Right lung (tissue), 5 donors: ENCODE results near the gene FKBP7. TPM values are rescaled to one million over a fixed set of nuclear protein-coding genes. Genes with fewer than 3 reads are reported as not detected.
"Not testable (repeated sequence)": the region's sequence is repeated elsewhere in the genome, so short reads cannot be mapped to it uniquely, and the experiment has no call there.

ENCODE experiments used
- DNase-seq, 2 donors: peaks; one replicate each; pipeline ENCODE4 v3.0.0-alpha.2; 2013
- polyA plus RNA-seq, 5 donors: library from polyadenylated mRNA; unstranded; fragments of 120-200 nt; gene quantifications; one replicate each; pipeline versions ENCODE4 v1.2.1 to v1.2.3, GENCODE V29; 2013; ENCODE audit warnings: inconsistent platforms in 1 of 5, low replicate concordance in 1 of 5; ENCODE audit not compliant: insufficient read length in 5 of 5, insufficient read depth in 1 of 5

The FKBP7 gene
- polyA plus RNA-seq, 5 donors: 61.7 to 85.0 (median 73.2) TPM

GRCh38 chr2:178499640-178500039, 21.2 kb upstream of the FKBP7 start:
- DNase-seq: no peak

GRCh38 chr2:178498137-178498536, 19.7 kb upstream of the FKBP7 start:
- DNase-seq: no peak

- no peak for DNase-seq
Measured at GRCh38 chr2:178496049-178496448, 17.6 kb upstream of the FKBP7 start.

DNA sequence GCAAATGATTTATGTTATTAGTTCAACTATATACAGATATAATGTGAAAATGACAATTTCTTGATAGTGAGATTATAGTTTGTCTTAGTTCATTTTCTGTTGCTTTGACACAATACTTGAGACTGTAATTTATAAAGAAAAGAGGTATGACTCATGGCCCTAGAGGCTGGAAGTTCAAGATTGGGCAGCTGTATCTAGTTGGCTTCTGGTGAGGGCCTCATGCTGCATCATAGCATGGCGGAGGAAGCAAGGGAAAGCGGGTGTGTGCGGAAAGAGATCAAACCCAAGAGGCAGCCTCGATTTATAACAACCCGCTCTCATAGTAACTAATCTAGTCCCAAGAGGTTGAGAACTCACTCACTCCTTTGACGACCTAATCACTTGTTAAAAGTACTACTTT, 13.2 kb upstream of the FKBP7 start:
- no peak for DNase-seq

GRCh38 chr2:178485356-178485755, 7.0 kb upstream of the FKBP7 start:
- no peak for DNase-seq

DNA sequence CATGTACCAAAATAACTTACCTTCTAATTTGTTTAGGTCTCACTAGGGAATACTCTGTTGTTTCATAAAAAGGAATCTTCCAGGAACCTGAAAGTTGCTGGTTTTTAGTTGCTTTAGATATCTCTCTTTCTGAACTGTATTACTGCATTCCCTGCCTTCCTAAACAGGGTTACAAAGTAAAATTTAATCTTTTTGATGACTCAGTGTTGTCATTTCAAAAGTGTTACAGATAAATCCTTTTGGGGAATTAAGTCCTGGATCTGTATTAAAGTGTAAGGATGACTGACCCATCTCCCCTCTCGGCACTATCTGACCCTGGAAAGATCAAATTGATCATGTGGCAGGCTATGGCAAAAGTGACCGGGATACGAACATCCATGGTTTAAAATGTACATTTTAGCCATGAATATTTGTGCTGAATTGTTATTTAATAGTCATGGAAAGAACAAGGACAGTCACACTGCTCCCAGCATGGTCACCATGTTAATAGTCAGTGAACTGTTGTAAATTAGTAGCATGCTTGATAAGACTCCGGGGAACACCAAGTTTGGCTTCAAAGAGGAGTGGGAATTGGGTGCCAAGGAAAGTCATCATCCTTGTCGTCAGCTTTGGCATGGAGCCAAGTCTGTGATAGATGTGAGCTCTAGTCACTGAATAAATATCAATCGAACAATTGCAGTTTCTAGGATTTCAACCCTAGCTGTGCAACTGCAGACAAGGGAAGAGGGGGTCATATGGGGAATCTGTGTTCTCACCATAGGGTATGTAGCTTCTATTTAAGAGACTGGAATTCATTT, 6.0 kb upstream of the FKBP7 start:
- no peak for DNase-seq

- no peak for DNase-seq
Measured at GRCh38 chr2:178482437-178482836, 4.0 kb upstream of the FKBP7 start.

GRCh38 chr2:178480227-178481181, 2.1 kb upstream of the FKBP7 start, which contains the start of gene PLEKHA3:
Gene PLEKHA3 (plus strand): TSS chr2:178480457. CDS start chr2:178480870, 413 bp downstream.
- peak; percentile 96 to 97 for DNase-seq

GRCh38 chr2:178479758-178480226, 1.4 kb upstream of the FKBP7 start:
- DNase-seq: no peak

- no peak for DNase-seq
Measured at GRCh38 chr2:178479275-178479616, 846 bp upstream of the FKBP7 start.

GRCh38 chr2:178478130-178478438, 316 bp downstream of the FKBP7 start:
- no peak for DNase-seq

GRCh38 chr2:178477443-178478129, 814 bp downstream of the FKBP7 start:
- DNase-seq: no peak

DNA sequence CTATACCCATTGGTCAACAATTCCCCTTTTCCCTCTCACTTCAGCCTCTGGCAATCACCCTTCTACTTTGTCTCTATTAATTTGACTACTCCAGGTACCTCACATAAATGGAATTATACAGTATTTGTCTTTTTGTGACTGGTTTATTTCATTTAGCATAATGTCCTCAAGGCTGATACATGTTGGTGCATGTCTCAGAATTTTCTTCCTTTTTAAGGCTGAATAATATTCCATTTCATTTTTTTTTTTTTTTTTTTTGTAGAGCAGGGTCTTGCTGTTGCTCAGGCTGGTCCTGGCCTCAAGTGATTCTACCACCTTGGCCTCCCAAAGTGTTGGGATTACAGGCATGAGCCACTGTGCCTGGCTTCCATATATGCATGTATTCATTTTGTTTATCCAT, 1.9 kb downstream of the FKBP7 start:
- no peak for DNase-seq

GRCh38 chr2:178474560-178474959, 3.8 kb downstream of the FKBP7 start:
- DNase-seq: no peak

DNA sequence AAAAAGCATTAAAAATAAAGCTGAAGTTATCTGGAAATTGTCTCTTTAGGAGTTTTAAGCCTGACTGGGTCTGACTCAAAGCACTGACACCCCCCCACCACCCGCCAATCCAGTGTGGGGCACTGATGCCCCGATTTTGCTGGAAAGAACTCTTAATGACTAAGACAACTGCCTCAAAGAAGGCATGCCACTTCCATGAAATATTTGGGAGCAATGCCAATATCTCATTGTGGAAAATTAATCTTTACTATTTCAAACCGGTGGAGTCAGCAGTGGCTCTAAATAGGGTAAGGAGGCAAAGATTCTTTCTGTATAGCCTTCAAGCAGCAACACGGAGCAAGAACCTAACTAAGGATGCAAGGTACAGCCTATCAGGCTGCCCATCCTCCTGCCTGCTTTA, 4.5 kb downstream of the FKBP7 start:
- no peak for DNase-seq

DNA sequence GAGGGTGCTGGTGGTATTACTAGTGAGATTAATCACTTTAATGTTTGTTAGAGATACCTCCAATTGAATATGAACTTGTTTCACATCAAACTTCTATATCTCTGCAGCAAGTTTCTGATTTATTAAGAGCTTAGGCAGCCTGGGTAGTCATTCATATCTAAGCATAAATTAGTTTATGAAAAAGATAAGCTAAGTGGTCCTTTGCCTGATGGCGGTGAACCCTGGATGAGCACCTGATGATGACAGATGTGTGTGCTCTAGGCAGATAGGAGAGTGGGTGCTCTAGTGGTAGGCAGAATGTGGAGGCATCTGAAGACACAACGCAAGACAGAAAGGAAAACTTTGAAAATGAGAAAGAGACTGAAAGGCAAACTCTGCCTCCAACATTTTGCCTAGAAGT, 5.0 kb downstream of the FKBP7 start:
- no peak for DNase-seq

GRCh38 chr2:178471313-178471712, 7.1 kb downstream of the FKBP7 start:
- not testable (repeated sequence) for DNase-seq

DNA sequence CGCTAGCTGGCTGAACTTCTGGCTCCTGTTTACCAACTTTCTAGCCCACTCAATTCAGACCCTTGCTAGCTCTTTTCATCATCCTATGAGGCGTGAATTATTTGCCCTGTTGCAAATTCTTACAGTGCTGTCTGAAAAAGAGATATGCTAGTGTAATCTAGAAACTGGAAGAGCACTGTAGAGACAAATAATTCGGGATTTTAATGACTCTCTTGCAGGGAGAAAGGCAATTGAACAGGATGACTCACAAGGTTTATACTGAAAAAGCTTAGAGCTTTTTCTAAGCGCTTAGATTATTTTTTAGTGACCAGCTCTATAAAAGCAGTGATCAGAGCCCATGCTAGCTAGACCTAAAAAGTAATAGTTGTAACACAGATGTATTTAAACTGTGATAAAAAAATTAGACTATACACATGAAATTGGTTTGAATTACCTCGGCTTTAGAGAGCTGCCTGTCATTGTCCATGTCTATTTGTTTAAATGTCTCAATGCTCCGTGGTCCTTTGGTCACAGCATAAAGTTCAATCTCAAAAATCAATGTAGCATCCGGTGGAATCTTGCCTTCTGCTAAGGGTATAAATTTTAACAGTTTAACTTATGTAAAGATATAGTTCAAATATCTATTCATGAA, 9.1 kb downstream of the FKBP7 start:
- DNase-seq: no peak

- no peak for DNase-seq
Measured at GRCh38 chr2:178457390-178457886, 21.0 kb downstream of the FKBP7 start.

DNA sequence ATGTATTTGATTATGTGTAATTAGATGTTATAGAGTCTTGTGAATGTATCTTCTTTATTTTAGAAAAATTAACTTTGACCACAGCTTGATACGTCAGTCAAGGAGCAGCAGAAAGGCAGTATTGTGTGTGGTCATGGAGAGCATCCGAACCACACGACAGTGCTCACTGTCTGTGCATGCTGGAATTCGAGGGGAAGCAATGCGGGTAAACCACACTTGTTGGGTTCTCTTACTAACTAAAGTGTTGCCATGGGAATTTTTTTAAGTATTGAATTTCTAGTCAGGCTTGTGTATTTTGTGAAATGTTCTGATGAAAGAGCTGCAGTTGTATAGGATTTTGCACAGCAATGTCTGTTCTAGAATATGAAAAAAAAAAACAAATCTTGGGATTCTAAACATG, 22.5 kb downstream of the FKBP7 start:
- no peak for DNase-seq

DNA sequence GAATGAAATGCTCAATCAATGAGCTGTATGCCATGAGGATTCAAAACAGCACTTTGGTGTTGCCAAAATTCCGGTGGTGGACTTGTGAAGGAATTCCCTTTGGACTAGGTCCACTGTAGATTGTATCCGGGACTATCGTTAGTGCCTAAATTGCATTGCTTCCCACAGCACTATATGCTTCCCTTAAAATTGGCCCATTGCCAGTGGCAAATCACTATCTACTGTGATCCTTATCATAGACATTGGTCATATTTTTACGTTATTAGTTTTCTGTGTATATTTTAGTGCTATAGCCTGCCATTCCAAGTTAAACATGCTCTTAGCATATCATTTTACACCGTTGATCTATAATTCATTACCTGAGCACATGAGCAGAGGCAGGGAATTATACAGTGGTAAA, 25.5 kb downstream of the FKBP7 start:
- DNase-seq: no peak

GRCh38 chr2:178452334-178452733, 26.1 kb downstream of the FKBP7 start:
- DNase-seq: no peak
